ENCODE measurements around the gene LRRC74B.
"Not testable (repeated sequence)": the region's sequence is repeated elsewhere in the genome, so short reads cannot be mapped to it uniquely, and the experiment has no call there.

The LRRC74B gene

DNA sequence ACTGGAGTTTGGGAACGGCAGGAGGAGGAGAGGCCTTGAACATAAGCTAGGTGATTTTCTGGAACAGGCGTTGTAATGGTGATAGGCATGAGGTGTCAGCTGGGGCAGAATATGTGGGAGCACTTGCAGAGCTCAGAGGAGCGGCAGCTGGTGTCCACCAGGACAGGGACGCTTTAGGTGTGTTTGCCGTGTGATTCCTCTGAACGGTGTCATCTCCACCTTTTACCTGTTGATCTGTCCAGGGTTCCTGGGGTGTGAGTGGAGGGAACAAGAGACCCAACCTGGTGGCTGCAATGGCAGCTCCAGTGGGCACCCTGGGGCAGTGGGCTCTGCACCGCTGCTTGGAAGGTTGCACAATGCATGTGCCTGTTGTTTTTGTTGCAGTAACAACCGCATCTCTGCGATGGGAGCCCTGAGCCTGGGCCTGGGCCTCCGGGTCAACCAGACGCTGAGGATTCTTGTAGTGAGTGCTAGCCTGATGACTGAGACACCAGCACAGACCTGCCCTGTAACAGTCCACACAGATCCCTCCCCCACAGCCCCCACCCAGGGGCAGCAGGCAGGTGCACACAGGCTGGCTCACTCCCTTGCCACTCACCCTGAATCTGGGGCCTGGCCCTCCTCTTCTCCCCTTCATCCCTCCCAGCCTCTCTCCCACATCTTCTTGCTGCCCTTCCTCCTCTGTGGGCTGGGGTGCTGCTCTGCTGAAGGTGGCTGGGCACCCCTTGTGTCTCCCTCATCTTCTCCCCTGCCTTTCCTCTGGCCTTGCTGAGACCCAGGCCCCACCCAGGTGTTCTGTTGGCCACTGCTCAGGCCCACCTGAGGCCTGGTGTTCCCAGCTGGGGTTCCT is 9.2 kb downstream of the LRRC74B start:
- DNase-seq: no peak

DNA sequence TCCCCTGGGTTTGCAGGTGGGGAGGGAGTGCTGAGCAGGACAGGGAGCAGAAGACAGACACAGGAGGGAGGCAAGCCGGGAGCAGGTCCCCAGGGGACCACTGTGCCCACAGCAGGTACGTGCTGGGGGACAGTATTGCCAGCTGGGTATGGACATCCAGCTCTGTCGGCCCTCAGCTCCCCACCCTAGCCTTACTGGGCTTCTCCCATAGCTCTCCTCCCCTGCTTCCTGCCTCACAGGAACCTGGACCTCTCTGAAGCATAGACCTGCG is 9.8 kb downstream of the LRRC74B start:
- DNase-seq: no peak

DNA sequence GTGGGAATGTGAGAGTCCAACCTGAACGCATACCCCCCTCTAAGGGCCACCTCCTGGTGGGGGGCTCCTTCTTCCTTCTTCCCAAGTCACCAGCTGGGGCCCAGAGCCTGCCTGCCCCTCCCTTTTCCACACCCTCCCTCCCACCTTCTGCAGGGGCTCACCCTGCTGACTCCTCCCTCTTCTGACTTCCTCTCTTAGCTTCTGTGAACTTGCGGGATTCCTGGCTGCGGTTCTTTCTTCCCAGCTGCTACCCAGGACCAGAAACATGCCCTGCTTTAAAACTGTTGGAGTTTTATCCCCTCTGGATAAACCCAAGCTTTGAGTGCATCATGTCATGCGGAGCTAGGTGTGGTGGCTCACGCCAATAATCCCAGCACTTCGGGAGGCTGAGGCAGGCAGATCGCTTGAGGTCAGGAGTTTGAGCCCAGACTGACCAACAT is 10.2 kb downstream of the LRRC74B start:
- DNase-seq: no peak

DNA sequence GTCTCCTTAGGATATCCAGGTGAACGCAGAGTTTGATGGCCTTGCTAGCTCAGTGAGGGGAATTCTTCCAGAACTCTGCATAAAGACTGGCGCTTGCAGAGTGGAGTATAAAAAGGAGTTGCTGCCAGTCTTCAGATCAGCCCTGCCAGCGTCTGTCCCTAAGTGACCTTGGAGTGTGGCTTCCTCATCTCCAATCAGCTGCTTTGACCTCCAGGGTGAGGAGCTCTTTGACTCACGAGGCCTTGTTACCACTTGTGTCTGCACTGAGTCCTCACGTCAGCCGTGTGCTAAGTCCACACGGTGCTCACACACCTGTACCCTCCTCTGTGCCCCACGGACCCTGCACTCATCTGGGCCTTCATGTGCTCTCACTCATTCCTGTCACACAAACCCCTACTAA is 14.6 kb downstream of the LRRC74B start:
- DNase-seq: not testable (repeated sequence)

DNA sequence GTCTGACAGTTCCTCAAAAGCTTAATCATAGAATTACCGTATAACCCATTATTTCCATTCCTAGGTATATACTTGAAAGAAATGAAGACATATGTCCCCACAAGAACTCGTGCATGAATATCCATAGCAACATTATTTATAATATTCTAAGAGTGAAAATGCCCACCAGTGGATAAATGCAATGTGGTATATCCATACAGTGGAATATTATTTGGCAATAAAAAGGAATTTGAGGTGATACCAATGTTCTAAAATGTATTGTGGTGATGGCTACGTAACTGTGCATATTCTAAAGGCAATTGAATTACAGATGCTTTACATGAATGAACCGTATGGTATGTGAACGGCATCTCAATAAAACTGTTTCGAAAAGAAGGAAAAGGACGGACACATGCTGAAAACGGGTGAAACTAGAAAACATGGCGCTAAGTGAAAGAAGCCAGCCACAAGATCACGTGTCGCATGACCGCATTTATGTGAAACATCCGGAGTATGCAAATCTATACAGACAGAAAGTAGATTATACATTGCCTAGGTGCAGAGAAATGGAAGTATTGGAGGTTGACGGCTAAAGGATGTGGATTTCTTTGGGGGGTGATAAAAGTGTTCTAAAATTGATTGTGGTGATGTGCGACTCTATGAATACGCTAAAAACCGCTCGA is 16.0 kb downstream of the LRRC74B start:
- DNase-seq: not testable (repeated sequence)

DNA sequence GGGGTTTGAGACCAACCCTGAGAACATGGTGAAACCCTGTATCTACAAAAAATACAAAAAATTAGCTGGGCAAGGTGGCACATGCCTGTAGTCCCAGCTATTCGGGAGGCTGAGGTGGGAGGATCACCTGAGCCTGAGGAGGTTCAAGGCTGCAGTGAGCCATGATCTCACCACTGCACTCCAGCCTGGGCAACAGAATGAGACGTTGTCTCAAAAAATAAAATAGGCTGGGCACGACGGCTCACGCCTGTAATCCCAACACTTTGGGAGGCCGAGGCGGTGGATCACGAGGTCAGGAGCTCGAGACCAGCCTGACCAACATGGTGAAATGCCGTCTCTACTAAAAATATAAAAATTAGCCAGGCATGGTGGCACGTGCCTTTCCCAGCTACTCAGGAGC is 18.7 kb downstream of the LRRC74B start:
- DNase-seq: not testable (repeated sequence)

DNA sequence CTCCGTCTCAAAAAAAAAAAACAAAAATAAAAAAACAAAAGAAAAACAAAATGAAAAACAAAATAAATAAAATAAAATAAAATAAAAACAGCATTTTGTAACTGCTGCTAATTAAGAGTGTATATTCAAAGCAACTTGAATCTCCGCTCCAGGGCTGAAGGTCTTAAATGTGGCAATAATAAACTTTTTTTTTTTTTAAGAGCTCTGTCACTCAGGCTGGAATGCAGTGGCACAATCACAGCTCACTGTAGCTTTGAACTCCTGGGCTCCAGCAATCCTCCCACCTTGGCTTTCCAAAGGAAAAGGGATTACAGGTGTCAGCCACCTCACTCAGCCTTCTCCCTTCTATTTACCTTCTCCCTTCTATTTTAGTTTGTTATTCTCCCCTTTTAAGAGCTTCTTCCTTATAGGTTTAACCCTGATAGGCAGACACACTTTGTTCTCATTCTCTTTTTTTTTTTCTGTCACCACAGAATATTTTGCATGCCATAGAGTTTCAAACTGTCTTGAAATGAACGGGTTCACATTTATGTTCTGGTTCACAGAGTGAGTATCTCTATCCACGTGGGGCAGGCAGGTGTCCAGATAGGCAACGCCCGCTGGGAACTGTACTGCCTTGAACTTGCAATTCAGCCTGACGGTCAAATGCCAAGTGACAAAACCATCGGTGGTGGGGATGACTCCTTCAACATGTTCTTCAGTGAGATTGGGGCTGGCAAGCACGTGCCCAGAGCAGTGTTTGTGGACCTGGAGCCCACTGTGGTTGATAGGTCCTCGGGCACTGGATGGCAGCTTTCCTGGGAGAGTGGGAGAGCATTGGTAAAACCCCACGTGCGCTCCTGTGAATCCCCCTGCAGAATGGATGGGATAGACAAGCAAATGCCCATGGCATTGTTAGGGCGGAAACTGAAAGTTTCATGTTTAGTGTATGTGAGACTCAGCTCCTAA is 19.4 kb downstream of the LRRC74B start:
- no peak for DNase-seq

DNA sequence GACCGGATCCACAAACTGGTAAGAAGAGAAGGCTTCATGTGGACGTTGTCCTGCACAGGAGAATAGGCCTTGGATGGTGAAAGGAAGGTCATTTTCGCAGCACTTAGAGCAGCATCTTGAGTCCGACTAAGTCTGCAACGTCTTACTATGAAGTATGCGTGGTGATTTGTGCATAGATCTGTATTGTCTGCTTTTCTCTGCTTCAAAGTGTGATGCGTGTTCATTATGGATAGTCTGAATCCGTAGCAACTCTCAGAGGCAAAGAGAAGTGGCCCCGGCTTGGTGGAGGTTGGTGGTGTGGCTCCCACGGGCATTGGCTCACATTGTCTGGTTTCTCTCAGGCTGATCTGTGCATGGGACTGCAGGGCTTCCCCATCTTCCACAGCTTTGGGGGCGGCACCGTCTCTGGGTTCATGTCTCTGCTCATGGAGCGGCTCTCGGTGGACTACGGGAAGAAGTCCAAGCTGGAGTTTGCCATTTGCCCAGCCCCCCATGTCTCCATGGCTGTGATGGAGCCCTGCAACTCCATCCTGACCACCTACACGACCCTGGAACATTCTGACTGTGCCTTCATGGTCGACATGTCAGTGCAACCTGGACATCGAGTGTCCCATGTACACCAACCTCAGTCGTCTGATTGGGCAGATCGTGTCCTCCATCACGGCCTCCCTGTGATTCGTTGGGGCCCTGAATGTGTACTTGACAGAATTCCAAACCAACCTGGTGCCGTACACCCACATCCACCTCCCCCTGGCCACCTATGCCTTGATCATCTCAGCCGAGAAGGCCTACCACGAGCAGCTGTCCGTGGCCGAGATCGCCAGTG is 21.5 kb downstream of the LRRC74B start:
- no peak for DNase-seq

DNA sequence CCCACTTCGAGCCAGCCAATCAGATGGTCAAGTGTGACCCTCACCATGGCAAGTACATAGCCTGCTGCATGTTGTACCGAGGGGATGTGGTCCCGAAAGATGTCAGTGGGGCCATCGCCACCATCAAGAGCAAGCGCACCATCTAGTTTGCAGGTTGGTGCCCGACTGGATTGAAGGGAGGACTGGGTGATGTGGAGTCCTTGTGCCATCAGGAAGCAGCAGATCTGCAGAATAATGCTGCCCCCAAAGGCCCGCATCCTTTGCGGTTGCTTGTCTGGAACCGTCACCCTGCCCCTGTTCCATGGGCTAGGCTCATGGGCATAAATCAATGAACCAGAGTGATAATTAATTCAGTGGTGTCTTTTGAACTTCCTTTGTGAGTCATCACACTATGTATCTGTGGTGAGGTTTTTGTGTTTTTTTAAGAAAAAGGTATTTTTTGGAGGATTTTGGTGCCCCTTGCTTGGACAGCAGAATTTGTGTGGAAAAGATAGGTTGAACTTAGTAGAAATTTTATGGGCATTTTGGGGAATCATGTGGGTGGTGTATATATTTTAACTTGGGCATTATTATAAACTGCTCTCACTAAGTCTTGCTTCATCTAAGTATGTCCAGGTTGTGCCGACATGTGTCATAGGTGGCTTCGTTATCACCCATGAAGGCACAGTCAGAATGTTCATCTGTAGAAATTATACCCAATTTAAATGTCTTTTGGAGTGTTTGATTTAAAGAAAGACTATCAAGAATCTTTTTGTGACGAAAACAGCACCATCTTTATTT is 22.3 kb downstream of the LRRC74B start:
- no peak for DNase-seq

DNA sequence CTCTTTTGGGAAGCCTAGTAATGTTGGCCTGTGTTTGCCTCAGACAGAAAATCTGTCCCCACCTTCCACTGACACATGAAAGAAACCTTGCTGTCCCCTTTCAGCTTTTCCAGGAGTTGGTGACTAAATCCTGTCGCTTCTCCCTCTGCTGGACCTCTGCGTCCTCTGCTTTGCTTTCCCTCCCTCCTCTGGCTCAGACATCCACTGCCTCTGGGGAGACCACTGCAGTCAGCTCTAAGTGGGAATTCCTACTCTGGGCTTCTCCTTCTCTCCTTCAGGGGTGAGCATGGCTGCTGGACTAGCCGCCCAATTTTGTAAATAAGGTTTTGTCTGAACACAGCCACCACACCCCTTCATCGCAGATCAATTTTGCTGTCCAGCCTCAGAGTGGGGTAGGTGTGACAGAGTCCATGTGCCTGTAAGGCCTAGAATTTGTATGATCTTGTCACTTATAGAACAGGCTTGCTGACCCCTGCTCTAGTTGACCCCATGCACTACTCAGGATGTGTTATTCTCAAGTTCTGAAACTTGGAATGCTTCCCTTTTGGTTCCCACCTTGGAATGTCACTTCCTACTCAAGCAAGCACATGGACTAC is 23.0 kb downstream of the LRRC74B start:
- DNase-seq: no peak

DNA sequence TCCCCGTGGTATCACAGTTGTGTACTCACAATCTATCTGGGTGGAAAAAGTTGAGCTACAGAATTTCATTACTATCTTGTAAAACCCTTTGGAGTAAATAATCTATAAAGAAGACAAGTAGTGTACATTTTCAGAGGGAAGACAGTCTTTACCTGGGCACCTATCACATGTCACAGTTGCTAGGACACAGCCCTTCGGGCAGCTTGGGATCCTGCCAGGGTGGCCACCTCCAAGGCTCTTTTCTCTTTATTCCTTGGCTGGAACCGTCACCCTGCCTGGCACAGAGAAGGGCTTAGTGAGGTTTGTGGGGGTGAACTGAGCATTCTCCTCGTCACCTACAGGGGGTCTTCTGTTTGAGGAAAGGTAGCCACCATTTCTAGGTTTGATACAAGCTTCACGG is 23.6 kb downstream of the LRRC74B start:
- DNase-seq: no peak

DNA sequence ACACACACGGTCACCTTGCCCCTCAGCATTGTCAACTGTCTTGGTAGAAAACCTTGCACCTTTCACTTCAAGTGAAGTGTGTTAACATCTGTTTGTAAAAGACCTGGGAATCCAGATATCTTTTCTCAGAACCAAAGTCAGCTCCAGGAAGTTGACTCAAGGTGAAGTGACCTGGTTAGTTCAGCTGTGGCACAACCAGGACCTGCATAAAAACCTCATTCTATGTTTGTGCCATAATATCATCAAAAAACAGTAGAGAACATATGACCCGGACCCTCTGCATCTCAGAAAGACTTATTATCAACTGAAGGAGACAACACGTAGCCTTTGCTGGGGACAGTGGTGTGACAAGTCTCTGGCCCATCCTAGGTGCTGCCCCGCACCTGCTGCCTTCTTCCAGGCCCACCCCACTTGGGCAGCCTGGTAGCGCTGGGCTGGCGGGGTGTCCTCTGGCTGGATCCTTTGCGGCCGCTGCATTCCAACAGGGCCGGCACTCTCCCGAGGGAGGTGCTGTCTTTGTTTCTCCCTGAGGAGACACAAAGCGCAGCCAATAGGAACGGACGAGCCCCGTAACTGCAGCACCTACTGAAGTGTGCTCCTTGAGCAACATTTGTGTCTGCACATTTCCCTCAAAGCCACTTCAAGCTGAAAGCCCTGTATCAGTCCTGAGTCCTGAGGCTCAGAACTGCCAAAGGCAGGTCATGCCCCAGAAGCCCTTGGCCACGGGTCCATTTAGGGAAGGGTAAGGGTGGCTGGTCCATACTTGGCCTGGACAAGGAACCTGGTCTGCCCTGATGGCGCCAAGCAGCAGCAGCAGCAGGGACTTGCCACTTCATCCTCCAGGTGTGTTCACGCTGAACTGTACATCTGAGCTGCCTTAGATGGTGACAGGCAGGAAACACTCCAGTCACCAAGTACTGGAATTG is 25.2 kb downstream of the LRRC74B start:
- DNase-seq: no peak

DNA sequence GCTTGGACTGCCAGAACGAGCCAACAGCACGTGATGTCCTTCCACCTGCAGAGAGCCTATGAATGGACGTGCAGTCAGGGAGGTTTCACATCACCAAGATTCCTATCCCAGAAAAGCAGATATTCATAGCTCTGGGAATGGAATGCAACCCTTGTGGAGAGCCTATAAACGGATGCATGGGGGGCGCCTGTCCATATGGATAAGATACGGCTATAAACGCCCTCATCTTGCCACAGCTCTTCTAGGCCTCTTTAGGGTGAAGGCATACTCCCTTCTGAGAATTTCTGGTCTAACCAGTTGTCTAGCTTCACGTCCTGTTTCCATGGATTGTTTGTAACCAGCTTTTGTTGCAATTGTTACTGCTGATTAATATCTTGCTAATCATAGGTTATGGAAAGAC is 26.1 kb downstream of the LRRC74B start:
- DNase-seq: not testable (repeated sequence)

DNA sequence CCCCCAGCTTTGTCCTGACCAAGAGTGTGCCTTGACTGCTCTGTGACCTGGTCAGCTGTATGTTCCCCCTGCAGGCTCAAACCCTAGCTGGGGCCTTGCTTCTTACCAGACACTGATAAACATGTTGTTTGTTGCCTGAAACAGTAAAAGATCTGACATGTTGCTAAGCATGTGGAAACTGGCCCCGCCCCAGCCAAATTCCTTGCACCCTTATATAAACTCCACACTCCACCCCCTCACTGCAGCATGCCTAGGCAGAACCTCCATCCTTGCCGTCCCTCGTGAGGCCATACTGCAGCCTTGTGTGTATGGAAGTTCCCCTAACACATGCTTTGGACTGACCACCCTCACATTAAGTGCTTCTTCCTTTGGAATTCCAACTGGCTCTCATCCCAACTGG is 27.3 kb downstream of the LRRC74B start:
- DNase-seq: no peak

DNA sequence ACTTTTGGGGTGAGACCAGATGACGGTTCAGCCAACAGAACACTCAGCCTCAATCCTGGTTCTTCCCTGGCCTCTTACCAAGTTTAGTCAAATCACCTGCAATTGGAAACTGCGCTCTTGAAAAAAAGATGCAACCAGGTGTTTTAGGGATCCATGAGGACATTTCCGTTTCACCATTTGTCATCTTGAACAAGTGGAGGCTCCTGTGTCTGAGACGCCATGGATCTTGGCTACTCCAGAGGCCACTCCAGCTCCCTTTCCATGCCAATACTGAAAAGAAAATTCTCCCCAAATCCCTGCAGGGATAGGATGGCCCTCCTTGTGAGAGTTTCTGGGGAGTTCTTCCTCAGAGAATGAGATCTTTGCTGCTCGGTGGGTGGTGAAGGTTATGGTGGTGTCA is 27.7 kb downstream of the LRRC74B start:
- no peak for DNase-seq

DNA sequence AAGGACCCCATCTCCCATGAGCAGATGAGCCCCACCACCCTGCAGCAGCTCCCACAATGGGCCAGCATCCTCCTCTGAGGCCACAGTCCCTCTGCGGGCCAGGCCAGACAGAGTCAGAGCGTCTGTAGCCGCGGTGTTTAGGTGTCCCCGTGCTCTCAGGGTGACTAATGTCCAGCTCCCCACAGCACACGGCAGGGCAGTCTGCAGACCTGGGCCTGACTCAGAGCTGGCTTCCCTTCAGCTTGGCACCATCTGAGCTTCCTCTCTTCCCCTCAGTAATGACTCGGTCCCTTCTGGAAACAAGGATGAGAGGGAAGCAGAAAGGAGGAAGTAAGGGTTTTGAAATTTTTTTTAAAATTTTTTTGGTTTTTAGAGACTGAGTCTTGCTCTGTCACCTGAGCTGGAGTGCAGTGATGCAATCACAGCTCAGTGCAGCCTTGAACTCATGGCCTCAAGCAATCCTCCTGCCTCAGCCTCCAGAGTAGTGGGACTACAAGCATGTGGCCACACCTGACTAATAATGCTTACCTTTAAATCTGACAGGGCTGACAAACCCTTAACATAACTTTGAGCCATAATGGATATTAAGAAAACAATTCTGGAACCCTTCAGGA is 28.5 kb downstream of the LRRC74B start:
- no peak for DNase-seq

DNA sequence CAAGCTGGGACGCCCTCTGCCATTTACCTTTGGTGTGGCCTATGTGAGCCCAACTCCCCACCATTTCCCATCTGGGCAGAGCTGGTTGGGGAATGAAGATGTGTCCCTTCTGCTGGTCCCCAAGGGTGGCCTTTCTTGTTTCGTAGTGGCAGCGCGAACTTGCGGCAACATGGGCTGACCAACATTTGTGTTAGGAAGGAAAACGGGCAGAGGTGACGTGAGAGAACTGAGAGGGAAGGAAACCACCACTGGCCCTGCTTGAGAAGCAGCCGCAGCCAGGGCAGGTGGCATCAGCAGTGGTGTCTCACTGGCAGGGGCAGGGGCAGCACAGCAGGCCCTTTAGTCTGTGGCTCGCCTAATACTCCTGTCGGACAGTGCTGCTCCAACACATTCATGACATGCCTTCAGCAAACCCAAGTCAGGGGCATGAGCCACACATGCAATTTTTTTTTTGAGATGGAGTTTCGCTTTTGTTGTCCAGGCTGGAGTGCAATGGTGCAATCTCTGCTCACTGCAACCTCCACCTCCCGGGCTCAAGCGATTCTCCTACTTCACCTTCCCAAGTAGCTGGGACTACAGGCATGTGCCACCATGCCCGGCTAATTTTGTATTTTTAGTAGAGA is 29.9 kb downstream of the LRRC74B start:
- no peak for DNase-seq

DNA sequence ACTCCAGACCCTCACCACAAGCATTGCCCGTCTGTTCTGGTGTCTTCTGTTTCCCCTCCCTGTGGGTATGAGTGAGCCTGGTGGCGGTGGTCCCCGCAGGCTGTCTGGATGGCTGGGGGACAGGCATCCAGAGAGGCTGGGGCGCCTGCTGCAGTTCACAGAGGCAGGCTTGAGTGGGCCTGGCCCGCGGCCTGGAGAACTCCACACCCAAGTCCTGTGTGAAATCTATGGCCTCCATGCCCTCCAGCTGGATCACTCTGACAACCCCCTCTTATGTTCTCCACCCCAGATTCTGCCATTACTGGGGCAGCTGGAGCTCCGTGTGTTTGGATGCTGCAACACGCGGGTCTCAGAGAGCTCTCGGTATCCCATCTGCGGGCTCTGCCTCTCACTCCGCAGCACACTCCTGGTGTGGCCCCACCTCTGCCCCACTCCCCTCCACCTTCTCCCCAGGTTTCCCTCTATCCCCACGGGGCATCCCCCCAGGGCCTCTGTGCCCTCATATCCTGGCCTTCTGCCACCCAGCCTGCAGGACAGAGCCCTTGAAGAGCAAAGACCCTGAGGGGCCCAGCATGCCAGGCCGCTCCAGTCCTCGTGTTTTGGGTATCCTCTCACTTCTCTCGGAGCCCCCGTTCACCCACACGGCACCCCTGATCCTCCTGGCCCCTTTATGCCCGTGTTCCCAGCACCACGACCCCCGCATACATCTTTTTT is 31.3 kb downstream of the LRRC74B start:
- no peak for DNase-seq

All from activated CD4-positive, alpha-beta T cell treated with anti-CD3 and anti-CD28 coated beads, Interleukin-2, amount 50 U/mL, for 4 hours (primary cell).